ENCODE results near the gene KCNQ1. TPM values are rescaled to one million over a fixed set of nuclear protein-coding genes. Genes with fewer than 3 reads are reported as not detected.

The KCNQ1 gene
- total RNA-seq, 3 donors from 2014 or later: 3.6 to 6.2 (median 5.1) TPM

DNA sequence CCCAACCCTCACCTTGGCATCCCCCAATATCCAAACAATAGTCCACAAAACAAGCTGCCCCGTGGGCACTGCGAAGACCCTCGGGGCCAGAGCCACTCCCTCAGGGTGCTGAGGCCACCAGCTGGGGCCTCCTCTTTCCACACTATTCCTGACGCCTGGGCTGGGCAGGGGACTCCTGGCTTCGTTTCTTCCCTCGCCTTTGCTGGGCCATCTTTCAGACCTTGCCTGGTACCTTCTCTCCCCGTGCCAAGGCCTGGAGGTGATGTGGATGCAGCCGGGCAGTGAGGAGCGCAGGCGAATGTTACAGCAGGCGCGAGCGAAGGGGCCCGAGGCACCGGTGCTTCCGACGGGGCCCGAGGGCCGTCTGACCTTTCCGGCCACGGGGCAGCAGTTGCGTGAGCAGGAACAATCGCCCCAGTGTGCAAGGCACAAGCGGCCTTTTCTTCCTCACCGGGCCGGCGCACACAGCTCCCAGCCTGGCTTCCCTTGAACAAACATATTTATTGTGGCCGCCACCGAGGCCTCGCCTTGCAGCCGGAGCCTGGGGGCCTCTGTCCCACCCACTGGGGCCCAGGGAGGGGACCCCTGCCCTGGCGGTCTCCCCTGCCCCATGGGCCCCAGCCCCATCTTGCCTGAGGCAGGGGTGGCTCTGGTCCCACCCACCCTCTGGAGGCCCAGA, 287.6 kb downstream of the KCNQ1 start:
- no peaks in the 10 kb centered on the region for H3K4me1 ChIP-seq
- intact Hi-C loops (cut with DNase I; ENCODE audit: low total_unique reads): no loop called here

DNA sequence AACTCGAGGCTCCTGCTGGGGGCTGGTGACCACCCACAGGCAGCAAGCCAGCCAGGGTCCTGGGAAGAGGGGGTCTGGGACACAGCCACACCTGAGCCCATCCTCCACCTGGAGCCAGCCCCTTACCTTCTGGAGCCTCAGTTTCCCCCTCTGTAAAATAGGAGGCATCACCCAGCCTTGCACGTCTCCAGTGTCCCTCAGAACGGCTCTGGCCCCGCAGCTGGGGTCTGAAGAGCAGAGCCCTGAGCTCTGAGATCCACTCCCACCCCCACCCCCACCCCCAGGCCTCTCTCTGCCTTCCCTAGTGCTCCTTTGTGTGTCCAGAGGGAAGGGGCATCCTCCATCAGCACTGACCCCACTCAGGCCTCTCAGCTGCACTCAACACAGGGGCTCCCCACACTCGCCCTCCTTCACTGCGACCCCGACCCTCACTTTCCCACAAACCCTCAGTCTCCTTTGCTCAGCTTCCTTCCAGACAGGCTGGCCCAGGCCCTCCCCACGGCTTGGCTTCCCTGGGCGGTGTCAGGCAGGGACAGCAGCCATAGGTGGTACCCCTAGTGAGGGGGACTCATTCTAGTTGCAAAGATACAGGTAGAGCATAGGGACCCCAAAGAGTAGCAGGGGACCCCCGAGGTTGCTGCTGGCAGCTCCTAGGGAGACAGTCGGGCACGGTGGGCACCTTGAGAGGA, 288.3 kb downstream of the KCNQ1 start:
- Histone ChIP-seq H3K4me1 (no peaks in the 10 kb centered on the region), H3K27me3 (no peaks in the 10 kb centered on the region), H3K27ac (no peak overlapping the region), H3K36me3 (no peaks in the 10 kb centered on the region), H3K4me3 (no peak overlapping the region), H3K9me3 (no peaks in the 10 kb centered on the region)
- intact Hi-C loops (cut with DNase I; ENCODE audit: low total_unique reads): no loop called here
- DNase-seq (ENCODE audit: low spot score in 2 of 2): no peak
- TF ChIP-seq, protein P1, sequence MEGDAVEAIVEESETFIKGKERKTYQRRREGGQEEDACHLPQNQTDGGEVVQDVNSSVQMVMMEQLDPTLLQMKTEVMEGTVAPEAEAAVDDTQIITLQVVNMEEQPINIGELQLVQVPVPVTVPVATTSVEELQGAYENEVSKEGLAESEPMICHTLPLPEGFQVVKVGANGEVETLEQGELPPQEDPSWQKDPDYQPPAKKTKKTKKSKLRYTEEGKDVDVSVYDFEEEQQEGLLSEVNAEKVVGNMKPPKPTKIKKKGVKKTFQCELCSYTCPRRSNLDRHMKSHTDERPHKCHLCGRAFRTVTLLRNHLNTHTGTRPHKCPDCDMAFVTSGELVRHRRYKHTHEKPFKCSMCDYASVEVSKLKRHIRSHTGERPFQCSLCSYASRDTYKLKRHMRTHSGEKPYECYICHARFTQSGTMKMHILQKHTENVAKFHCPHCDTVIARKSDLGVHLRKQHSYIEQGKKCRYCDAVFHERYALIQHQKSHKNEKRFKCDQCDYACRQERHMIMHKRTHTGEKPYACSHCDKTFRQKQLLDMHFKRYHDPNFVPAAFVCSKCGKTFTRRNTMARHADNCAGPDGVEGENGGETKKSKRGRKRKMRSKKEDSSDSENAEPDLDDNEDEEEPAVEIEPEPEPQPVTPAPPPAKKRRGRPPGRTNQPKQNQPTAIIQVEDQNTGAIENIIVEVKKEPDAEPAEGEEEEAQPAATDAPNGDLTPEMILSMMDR (IDR thresholded peaks at IDR 0.05): no peak
- TF ChIP-seq POLR2AphosphoS5 (IDR thresholded peaks at IDR 0.05): no peak
- no peak for TF ChIP-seq POLR2A (IDR thresholded peaks at IDR 0.05)

More for the DNA sequence above, 287.6 kb downstream of the KCNQ1 start:
- Histone ChIP-seq H3K9me3 (no peaks in the 10 kb centered on the region), H3K27me3 (no peaks in the 10 kb centered on the region), H3K36me3 (no peaks in the 10 kb centered on the region), H3K4me3 (no peak overlapping the region), H3K27ac (no peak overlapping the region)
- no peak for DNase-seq (ENCODE audit: low spot score in 2 of 2)
- TF ChIP-seq POLR2AphosphoS5 (IDR thresholded peaks at IDR 0.05) (no peak), POLR2A (IDR thresholded peaks at IDR 0.05) (no peak)
- TF ChIP-seq, protein P1 (IDR thresholded peaks at IDR 0.05): no peak

GRCh38 chr11:2734181-2735052, 289.6 kb downstream of the KCNQ1 start:
- H3K27ac ChIP-seq: no peak overlapping the region
- no peak overlapping the region for H3K4me3 ChIP-seq
- H3K4me1 ChIP-seq: no peaks in the 10 kb centered on the region
- DNase-seq (ENCODE audit: low spot score in 2 of 2): no peak
- no peaks in the 10 kb centered on the region for H3K27me3 ChIP-seq
- intact Hi-C loops (cut with DNase I; ENCODE audit: low total_unique reads): no loop called here
- TF ChIP-seq, protein P1 (IDR thresholded peaks at IDR 0.05): no peak
- TF ChIP-seq POLR2A (IDR thresholded peaks at IDR 0.05): no peak
- no peak for TF ChIP-seq POLR2AphosphoS5 (IDR thresholded peaks at IDR 0.05)
- H3K36me3 ChIP-seq: no peaks in the 10 kb centered on the region
- no peaks in the 10 kb centered on the region for H3K9me3 ChIP-seq

GRCh38 chr11:2735053-2735589, 290.3 kb downstream of the KCNQ1 start:
- Histone ChIP-seq H3K27me3 (no peaks in the 10 kb centered on the region), H3K36me3 (no peaks in the 10 kb centered on the region), H3K9me3 (no peaks in the 10 kb centered on the region), H3K4me3 (no peak overlapping the region), H3K4me1 (no peaks in the 10 kb centered on the region), H3K27ac (no peak overlapping the region)
- no peak for DNase-seq (ENCODE audit: low spot score in 2 of 2)
- TF ChIP-seq POLR2A (IDR thresholded peaks at IDR 0.05): no peak
- no peak for TF ChIP-seq POLR2AphosphoS5 (IDR thresholded peaks at IDR 0.05)
- TF ChIP-seq, protein P1 (IDR thresholded peaks at IDR 0.05): no peak
- intact Hi-C loops (cut with DNase I; ENCODE audit: low total_unique reads): no loop called here
